ENCODE measurements around the gene GPI.
"Not testable (repeated sequence)": the region's sequence is repeated elsewhere in the genome, so short reads cannot be mapped to it uniquely, and the experiment has no call there.

GPI gene

DNA sequence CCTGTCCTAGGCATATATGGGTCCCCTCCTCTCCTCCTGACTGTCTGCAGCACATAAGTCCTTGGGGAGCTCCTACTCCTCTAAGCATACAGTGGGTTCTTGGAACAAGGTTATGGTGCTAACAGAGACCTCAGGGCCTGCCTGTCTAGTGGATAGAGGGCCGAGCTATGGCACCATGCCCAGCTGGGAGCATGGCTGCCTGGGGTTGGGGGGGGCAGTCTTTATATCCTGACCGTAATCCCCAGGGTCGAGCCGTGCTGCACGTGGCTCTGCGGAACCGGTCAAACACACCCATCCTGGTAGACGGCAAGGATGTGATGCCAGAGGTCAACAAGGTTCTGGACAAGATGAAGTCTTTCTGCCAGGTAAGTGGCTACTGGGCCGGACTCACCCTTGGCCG, 3.3 kb downstream of the GPI start:
- DNase-seq, result no peak

DNA sequence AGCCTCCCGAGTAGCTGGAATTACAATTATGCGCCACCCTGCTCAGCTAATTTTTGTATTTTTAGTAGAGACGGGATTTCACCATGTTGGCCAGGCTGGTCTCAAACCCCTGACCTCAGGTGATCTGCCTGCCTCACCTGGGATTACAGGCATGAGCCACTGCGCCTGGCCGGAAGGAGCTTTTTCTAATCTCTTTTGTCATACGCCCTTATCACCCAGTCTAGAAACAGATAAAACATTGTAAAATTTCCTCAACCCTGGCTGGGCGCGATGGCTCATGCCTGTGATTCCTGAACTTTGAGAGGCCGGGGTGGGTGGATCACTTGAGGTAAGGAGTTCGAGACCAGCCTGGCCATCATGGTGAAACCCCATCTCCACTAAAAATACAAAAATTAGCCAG, 4.2 kb downstream of the GPI start:
- DNase-seq, result not testable (repeated sequence)

GRCh38 chr19:34370117-34370516, 5.1 kb downstream of the GPI start:
- no peak for DNase-seq

GRCh38 chr19:34370983-34371382, 6.0 kb downstream of the GPI start:
- no peak for DNase-seq

DNA sequence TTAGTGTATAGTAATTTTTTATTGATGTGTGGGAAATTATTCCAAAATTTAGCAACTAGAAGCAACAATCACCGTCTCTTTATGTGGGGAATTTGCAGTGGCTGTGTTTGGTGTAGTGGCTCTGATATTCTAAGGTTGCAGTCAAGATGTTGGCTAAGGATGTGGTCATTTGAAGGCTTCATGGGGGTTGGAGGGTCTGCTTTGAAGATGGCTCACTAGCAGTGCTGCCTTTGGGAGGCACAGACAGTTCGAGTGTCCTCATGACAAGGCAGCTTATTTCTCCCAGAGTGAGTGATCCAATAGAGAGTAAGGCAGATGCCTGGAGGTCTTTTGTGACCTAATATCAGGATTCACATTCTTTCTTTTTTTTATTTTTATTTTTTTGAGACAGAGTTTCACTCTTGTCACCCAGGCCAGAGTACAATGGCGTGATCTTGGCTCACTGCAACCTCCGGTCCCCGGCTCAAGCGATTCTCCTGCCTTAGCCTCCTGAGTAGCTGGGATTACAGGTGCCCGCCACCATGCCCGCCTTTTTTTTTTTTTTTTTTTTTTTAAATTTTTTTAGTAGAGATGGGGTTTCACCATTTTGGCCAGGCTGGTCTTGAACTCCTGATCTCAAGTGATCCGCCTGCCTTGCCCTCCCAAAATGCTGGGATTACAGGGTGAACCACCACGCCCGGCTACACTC, 8.7 kb downstream of the GPI start:
- DNase-seq, result no peak

GRCh38 chr19:34375598-34375997, 10.6 kb downstream of the GPI start:
- no peak for DNase-seq

GRCh38 chr19:34380639-34381241, 15.7 kb downstream of the GPI start:
- no peak for DNase-seq

DNA sequence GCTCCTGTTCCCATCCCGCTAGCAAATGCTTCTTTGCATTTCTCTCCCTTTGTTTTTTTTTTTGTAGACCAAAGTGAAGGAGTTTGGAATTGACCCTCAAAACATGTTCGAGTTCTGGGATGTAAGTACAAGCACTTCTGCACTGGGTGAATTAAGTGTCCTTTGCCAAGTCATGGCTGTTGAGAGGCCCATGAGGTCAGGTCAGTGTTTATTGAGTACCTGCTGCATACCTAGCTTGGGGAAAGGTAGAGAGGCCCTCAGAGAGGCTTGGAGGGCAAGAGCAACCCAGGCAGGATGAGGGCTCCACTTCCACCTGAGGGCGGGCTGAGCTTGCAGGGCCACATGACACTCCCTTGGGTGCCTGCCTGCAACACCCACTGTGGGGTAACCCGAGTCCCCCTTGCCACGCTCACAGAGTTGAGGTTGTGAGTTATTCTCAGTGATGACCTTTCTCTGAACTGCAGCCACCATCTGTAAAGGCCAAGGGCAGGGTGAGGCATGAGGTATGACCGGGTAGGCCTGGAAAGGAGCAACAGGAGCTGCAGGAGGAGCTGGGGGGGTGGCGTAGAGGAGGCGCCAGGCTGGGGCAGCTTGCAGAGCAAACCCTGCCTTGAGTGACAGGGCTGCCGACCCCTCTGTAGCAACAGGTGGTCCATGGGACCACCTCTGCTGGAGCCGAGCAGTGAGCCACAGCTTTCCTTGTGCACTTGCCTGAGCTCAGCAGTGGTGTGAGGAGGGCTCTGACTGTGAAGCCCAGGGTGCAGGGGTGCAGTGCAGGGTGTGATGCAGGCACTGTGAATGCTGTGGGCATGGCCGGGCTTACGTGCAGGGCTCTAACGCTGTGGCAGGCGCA, 16.6 kb downstream of the GPI start:
- no peak for DNase-seq

DNA sequence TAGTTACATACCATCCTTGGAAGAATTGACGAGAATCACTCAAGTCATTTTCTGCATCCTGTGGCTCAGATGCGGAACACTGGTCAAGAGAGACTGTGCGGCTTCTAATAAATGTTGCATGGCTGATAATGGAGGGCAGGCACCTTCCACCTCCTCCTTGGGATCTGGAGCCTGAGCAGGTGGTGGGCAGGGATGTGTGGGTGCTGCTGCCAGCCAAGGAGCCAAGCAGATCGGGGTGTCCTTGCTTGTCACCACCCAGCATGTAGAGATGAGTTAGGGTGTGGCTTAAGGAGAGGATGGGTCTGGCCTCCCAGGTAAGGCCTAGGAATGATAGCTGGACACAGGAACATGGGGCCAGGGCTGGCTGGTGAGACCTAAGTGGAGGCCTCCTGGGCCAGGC, 17.5 kb downstream of the GPI start:
- DNase-seq, result no peak

DNA sequence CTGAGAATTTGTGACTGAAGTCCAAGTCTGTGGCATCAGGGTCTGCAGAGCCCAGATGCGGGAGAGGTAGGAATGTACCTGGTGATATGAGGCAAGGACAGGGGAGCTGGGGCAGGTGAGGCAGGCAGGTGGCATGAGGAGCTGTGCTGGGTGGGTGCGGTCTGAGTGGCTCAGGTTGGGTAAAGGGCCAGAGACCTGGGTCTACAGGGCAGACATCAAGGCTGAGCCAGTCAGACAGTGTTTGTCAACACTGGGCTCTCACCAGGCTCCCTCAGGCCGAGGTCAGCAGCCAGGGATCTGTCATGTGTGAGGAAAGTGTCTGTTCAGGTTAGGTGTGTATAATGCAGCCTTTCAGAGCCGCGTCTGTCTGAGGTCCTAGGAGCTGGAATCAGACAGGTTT, 18.6 kb downstream of the GPI start:
- DNase-seq, result no peak

GRCh38 chr19:34386645-34387445, 21.8 kb downstream of the GPI start:
- DNase-seq, result no peak

GRCh38 chr19:34387446-34387810, 22.4 kb downstream of the GPI start:
- no peak for DNase-seq

DNA sequence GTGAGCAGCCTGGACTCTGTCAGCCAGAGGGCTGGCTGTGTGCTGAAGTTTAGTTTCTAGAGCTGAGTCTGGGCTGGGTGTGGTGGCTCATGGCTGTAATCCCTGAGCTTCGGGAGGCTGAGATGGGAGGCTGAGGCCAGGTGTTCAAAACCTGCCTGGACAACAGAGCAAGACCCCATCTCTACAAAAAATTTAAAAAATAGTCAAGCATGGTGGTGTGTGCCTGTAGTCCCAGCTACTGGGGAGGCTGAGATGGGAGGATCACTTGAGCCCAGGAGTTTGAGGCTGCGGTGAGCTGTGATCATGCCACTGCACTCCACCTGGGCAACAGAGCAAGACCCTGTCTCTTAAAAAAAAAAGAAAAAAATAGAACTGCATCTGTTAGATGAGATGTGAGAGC, 23.7 kb downstream of the GPI start:
- DNase-seq, result not testable (repeated sequence)

DNA sequence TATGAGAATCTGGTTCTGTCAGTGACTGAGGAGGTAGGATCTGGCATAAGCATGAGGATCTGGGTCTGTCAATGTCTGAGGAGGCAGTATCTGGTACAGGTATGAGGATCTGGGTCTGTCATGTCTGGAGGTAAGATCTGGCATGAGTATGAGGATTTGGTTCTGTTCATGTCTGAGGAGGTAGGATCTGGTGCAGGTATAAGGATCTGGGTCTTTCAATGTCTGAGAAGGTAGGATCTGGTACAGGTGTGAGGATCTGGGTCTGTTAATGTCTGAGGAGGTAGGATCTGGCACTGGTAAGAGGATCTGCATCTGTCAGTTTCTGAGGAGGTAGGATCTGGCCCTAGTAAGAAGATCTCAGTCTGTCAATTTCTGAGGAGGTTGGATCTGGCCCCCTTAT, 26.8 kb downstream of the GPI start:
- DNase-seq, result no peak

- DNase-seq, result no peak
Measured at GRCh38 chr19:34393031-34393430, 28.0 kb downstream of the GPI start.

DNA sequence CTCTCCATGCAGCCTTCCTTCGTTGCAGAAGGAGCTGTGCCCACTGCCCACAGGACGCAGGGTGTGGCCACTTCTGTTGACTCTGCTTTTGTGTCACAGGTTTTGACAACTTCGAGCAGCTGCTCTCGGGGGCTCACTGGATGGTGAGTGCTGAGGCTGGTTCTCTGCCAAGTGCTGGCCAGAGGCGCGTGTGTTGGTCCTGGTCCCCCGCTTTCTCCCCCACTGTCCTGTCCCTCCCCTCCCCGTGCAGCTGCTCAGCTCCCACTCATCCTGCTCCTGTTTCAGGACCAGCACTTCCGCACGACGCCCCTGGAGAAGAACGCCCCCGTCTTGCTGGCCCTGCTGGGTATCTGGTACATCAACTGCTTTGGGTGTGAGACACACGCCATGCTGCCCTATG, 28.6 kb downstream of the GPI start:
- no peak for DNase-seq

- DNase-seq, result no peak
Measured at GRCh38 chr19:34397853-34398252, 32.9 kb downstream of the GPI start.

DNA sequence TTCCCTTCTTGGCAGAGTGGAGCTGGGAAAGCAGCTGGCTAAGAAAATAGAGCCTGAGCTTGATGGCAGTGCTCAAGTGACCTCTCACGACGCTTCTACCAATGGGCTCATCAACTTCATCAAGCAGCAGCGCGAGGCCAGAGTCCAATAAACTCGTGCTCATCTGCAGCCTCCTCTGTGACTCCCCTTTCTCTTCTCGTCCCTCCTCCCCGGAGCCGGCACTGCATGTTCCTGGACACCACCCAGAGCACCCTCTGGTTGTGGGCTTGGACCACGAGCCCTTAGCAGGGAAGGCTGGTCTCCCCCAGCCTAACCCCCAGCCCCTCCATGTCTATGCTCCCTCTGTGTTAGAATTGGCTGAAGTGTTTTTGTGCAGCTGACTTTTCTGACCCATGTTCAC, 34.9 kb downstream of the GPI start:
- DNase-seq, result no peak

- not testable (repeated sequence) for DNase-seq
Measured at GRCh38 chr19:34400844-34401243, 35.8 kb downstream of the GPI start.

- DNase-seq, result no peak
Measured at GRCh38 chr19:34402074-34402600, 37.1 kb downstream of the GPI start.

- DNase-seq, result no peak
Measured at GRCh38 chr19:34403784-34404108, 38.8 kb downstream of the GPI start.

DNA sequence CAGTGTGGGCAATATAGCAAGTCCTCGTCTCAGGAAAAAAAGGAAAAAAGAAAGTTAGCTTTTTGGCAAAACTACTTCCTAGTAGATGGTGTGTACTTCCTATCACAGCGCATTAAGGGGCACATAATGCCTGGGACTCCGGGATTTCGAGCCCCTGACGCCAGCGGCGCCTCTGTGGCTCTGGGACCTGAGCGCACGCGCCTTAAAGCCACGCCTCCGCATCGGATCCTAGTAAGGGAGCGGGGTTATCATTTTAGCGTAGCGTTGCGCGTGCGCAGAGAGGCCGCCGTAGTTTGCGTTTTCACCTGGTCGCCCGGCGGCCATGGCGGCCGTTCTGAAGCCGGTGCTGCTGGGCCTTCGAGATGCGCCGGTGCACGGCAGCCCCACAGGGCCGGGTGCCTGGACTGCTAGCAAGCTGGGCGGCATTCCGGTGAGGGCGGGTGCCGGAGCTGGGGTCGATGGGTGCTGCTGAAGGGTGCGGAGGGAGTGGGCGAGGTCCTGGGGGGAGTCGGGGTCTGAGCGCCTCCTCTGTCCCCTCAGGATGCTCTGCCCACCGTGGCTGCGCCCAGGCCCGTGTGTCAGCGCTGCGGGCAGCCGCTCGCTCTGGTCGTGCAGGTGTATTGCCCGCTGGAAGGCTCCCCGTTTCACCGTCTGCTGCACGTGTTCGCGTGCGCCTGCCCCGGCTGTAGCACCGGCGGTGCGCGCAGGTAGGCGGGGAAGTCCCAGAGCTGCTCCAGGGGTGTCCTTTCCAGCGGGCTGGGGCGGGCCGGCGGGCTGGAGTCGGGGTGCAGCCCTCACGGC, 39.3 kb downstream of the GPI start, which contains the start of gene PDCD2L:
Gene PDCD2L (plus strand): TSS at position 291 of the 801 bp plus-strand sequence. CDS start 32 bp downstream, at position 323.
- DNase-seq, result peak; percentile 80
